ENCODE data around the gene GGTA1.

- TF ChIP-seq POLR2A (IDR thresholded peaks at IDR 0.05; ENCODE audit: low read depth), result no peak
- TF ChIP-seq CTCF (IDR thresholded peaks at IDR 0.05), result no peak
- no peak for TF ChIP-seq EP300 (IDR thresholded peaks at IDR 0.05)
Observed at GRCh38 chr9:121459513-121459912, 40.1 kb downstream of the GGTA1 start.
